Measurements from ENCODE around the gene GADD45G.

Gene GADD45G

DNA sequence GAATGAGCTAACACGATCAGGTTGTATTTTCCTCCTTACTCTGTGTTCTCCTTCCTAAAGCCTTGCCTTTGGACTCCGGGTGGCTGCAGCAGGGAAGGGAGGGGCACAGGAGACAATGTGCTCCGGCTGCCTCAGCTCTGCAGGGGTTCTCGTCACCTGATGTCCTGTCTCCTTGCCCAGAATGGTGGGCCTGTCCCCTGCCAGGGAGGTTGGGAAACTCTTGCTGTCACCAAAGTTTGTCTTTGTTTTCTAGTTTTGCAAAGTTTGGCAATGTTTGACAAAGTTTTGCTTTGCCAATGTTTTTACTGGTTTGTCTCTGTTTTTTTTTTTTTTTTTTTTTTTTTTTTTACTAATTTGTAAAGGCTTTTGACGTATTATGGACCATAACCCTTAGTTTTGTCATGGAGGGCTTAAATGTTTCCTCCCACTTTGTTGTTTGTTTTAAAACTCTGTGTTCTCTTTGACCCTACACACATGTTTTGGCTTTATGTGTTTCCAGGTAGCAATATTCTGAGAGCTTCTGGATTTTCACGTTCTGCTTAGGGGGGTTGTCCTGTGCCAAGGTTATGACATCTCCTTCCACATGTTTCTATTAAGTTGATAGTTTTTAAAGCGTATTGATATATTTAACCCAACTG lies 49.3 kb downstream of the GADD45G start:
- DNase-seq (ENCODE audit: low spot score): no peak

DNA sequence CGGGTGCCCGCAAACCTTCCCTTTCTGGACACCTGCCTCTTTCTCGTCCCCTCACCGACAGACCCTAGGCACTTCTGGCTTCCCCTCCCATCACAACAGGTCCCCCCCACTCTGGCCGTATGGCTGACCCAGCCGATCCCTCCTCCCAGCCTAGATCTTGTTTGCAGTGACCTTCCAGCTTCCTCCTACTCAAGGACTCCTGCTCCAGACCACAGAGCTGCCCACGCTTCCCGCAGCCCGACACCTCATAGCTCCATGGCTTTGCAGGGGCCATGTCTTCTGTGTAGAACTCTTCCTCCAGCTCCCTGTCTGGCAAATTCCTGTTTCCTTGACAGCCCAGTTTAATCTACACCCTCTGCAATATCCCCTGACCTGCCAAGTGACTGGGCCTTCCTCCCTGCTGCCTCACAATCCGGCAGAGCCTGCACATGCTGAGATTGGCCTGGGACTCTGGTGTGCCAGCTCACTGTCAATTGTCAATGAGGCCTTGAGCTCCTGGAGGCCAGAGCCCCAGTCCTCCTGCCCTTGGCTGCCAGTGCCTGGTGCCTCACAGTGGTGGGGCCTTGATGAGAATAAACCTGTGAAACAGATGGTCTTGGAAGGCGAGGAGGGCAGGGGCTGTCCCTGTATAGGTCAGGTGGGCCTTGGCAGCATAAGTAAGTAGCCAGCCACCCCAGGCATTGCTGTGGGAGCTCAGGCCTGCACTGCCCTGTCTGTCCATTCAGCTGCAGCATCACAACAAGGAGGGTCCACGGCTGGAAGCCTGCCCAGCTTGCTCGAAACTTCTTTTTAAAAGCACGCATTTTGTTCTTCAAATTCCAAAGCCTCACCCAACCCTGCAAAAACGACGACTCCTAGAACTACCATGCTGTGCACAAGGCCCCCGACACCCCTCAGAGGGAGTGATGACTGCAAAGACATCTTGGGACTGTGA lies 50.5 kb downstream of the GADD45G start:
- DNase-seq (ENCODE audit: low spot score): no peak

Measured in ecto neural progenitor cell (in vitro differentiated cells).